LNCAP (cell line): Measurements from ENCODE around the gene DCX.

ENCODE experiments used
- TF ChIP-seq, protein P1 (sequence below): fragments of 450-650 bp; IDR thresholded peaks from 2 replicates; pipeline ENCODE4 v1.5.1; 2017; ENCODE audit warnings: mild to moderate bottlenecking

Gene DCX

GRCh38 chrX:111387470-111388070 lies 24.4 kb downstream of the DCX start:
- TF ChIP-seq, protein P1, sequence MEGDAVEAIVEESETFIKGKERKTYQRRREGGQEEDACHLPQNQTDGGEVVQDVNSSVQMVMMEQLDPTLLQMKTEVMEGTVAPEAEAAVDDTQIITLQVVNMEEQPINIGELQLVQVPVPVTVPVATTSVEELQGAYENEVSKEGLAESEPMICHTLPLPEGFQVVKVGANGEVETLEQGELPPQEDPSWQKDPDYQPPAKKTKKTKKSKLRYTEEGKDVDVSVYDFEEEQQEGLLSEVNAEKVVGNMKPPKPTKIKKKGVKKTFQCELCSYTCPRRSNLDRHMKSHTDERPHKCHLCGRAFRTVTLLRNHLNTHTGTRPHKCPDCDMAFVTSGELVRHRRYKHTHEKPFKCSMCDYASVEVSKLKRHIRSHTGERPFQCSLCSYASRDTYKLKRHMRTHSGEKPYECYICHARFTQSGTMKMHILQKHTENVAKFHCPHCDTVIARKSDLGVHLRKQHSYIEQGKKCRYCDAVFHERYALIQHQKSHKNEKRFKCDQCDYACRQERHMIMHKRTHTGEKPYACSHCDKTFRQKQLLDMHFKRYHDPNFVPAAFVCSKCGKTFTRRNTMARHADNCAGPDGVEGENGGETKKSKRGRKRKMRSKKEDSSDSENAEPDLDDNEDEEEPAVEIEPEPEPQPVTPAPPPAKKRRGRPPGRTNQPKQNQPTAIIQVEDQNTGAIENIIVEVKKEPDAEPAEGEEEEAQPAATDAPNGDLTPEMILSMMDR: no peak

DNA sequence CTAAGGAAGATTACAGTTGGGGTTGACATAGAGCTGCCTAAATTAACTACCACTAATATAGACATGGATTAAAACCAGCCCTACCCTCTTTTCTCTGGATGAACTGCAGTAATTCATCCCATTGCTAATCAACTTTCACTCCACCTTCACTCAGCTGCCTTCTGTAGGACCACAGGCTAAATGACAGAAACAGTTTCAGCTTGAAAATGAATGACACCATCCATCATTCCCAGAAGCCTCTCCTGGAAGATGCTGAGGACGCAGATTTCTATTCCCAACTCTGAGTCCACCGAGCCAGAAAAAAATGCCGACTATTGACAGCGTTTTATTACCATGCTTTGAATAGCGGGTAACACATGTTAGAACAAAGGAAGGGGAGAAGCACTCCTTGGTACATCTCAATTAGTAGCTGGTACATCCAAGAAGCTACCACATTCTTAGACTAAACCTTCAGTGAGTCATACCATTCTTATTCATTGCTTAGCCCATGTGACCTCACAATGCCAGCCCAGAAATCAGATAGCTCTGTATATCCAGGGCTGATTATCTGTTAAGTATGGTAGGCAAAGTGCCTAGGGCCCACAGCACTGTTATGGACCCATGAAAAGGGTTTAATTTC lies 25.3 kb downstream of the DCX start:
- TF ChIP-seq, protein P1: no peak

- TF ChIP-seq, protein P1: no peak
These were observed 25.9 kb downstream of the DCX start for GRCh38 chrX:111386077-111386476.

DNA sequence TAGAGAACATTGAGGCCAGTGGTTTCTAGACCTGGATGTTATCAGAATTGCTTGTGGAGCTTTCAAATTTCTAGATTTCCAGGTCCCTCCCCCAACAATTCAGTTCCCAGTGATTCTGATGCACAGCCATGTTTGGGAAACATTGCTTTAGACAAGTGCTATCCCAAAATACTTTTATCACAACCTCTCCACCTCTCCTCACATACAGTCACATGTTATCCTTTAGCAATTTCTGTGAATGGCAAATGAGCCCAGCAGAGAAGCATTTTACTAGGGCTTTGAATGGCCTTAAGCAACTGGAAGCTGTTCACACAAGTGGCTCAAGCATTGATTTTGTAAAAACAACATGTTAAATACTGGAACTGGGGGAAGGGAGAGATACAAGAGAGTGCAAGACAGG lies 29.7 kb downstream of the DCX start:
- TF ChIP-seq, protein P1: no peak

DNA sequence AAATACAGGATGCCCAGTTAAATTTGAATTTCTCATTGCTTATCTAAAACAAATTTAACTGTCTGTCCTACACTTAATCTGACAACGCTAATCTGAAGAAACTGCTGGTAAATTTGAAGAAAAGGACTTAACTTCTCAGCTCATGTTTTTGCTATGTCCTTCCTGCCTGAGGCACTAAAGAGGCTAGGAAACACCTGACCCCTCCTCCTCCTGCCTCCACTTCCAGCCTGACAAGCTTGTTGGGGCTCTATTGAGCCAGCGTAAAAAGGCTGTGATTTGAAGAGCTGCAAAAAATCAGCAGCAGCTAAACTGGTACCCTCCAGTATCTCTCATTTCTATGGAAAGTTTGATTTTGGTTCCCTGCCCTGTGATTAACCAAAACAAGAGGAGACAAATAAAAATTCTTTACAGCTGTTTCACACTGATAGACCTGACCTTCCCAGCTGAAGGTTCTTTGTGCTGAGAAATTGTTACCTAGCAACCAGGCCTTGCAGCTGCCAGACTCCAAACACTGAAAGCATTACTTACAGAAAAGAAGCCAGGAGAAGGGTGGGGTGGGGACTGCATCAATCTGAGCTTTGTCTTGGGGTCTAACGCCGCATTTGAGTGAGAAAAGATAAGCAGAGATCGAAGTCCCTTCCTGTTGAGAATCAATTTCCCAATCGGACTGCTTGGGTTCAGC lies 35.0 kb downstream of the DCX start:
- TF ChIP-seq, protein P1: no peak

- TF ChIP-seq, protein P1: no peak
These were observed 35.5 kb downstream of the DCX start for GRCh38 chrX:111376486-111376885.

- TF ChIP-seq, protein P1: no peak
These were observed 36.2 kb downstream of the DCX start for GRCh38 chrX:111375747-111376146.
